MCF 10A (cell line): Measurements from ENCODE around the gene MAPK9. TPM values are rescaled to one million over a fixed set of nuclear protein-coding genes. Genes with fewer than 3 reads are reported as not detected.

Experiments used
- Bru-seq: library from RNA; stranded (reverse); fragments of 400-500 nt; gene quantifications from one replicate; lab custom pipeline; 2021; lab: Mats Ljungman, UMichigan
- BruChase-seq, 2 experiments: library from RNA; stranded (reverse); fragments of 400-500 nt; gene quantifications; one replicate each; lab custom pipeline; 2021; lab: Mats Ljungman, UMichigan
- BruUV-seq: library from RNA; stranded (reverse); fragments of 400-500 nt; replicated peaks from 2 replicates; lab custom pipeline; 2021; lab: Mats Ljungman, UMichigan
- CTCF ChIA-PET: fragments of 300-600 bp; sonication (Branson Sonifier 250); formaldehyde crosslinking; extraction: SDS; loops from one replicate; lab custom pipeline; 2021; ENCODE audit warnings: antibody characterized with exemption, inconsistent platforms; lab: Yijun Ruan, JAX
- POLR2A ChIA-PET: fragments of 300-600, 350-650 bp; sonication (Branson Sonifier 250); formaldehyde crosslinking; extraction: SDS; loops from one replicate; lab custom pipeline; 2020; ENCODE audit warnings: antibody characterized with exemption, inconsistent platforms; lab: Yijun Ruan, JAX
- DNase-seq: peaks from one replicate; pipeline ENCODE4 v3.0.0-alpha.2; 2018; ENCODE audit not compliant: unreplicated experiment
- H3K27ac Mint-ChIP-seq: one replicate; pipeline ENCODE4 v1.8.0; 2022; ENCODE audit warnings: mild to moderate bottlenecking, low read depth, mixed read lengths; ENCODE audit not compliant: unreplicated experiment
- H3K27me3 Mint-ChIP-seq: one replicate; pipeline ENCODE4 v1.8.0; 2022; ENCODE audit warnings: mixed read lengths; ENCODE audit not compliant: insufficient read depth, unreplicated experiment
- H3K36me3 Mint-ChIP-seq: one replicate; pipeline ENCODE4 v1.8.0; 2022; ENCODE audit warnings: mild to moderate bottlenecking, moderate library complexity, mixed read lengths; ENCODE audit not compliant: insufficient read depth, unreplicated experiment
- H3K4me1 Mint-ChIP-seq: one replicate; pipeline ENCODE4 v1.8.0; 2022; ENCODE audit warnings: mixed read lengths; ENCODE audit not compliant: insufficient read depth, unreplicated experiment
- H3K4me3 Mint-ChIP-seq: one replicate; pipeline ENCODE4 v1.8.0; 2022; ENCODE audit warnings: mild to moderate bottlenecking, moderate library complexity, mixed read lengths; ENCODE audit not compliant: unreplicated experiment
- H3K9me3 Mint-ChIP-seq: one replicate; pipeline ENCODE4 v1.8.0; 2022; ENCODE audit warnings: mixed read lengths; ENCODE audit not compliant: unreplicated experiment
- intact Hi-C: fragments of 100-400 bp; cut with micrococcal nuclease; formaldehyde crosslinking; loops from 2 replicates; pipeline ENCODE4 v1.14.1; 2022
- long read RNA-seq: library from polyadenylated mRNA; stranded (forward); transcript quantifications from one replicate; pipeline ENCODE4 v2.0.0, GENCODE V29; 2022
- total RNA-seq: library from RNA; stranded (reverse); gene quantifications from 2 replicates; pipeline ENCODE4 v1.2.3, GENCODE V29; 2022
- TF ChIP-seq, protein P1 (sequence below): fragments of 200-600 bp; IDR thresholded peaks from one replicate; pipeline ENCODE4 v1.8.0; 2022; ENCODE audit warnings: antibody characterized with exemption, mild to moderate bottlenecking; ENCODE audit not compliant: unreplicated experiment

Gene MAPK9
- total RNA-seq (64.0 and 70.8 TPM in 2 replicates), Bru-seq, nascent RNA (percentile 77 among the genes with signal in this experiment), BruChase-seq, experiment 1, labeled RNA remaining after a 6-hour chase (percentile 81 among the genes with signal in this experiment), BruChase-seq, experiment 2, labeled RNA remaining after a 2-hour chase (percentile 86 among the genes with signal in this experiment)
- long read RNA-seq, full-length matches to known transcripts, result 113 of 197 reads
- long read RNA-seq, partial matches to known transcripts, result 7 of 197 reads
- long read RNA-seq, other reads (novel, unspliced or antisense), result 77 of 197 reads

DNA sequence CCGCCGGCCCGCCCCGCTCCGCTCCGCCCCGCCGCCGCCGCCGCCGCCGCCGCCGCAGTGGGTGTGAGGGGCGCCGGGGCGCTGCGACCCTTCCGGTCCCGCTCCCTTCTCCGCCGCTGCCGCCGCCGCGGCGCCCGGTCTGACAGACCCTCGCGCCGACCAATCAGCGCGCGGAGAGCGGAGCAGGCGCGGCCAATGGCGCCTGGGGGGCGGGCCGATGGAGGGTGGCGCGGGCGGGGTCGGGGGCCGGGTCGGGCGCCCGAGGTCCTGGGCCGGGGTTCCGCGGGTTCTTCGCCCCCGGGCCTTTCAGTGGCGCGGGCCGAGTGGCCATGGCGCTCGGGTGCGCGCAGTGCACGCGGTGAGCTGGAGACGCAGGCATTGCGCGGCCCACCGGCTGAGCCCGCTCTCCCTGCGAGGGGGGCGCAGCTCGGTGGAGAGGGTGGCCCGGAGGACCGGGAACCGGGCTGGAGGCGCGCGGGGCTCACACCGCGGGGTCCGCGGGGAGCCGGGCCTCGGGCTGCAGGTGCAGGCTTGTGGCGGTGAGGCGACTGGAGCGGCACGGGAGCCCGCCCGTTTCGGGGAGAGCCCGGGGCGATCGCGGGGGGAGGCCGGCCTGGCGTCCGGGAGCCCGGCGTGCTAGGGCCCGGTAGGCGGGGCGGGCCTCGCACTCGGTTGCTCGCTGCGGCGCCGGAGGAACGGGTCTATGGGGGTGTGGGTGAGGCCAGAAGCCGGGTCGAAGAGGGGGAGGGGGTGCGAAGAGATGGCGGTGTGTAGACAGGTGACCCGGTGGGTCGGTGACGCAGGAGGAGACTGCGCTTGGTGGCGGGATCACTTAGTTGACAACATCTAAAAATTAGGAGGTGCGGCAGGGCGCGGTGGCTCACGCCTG, at the start of gene MAPK9:
MAPK9 (minus strand) TSS at position 141 of the 889 bp plus-strand sequence. CDS start 11,522 bp downstream, outside the sequence.
- TF ChIP-seq, protein P1, sequence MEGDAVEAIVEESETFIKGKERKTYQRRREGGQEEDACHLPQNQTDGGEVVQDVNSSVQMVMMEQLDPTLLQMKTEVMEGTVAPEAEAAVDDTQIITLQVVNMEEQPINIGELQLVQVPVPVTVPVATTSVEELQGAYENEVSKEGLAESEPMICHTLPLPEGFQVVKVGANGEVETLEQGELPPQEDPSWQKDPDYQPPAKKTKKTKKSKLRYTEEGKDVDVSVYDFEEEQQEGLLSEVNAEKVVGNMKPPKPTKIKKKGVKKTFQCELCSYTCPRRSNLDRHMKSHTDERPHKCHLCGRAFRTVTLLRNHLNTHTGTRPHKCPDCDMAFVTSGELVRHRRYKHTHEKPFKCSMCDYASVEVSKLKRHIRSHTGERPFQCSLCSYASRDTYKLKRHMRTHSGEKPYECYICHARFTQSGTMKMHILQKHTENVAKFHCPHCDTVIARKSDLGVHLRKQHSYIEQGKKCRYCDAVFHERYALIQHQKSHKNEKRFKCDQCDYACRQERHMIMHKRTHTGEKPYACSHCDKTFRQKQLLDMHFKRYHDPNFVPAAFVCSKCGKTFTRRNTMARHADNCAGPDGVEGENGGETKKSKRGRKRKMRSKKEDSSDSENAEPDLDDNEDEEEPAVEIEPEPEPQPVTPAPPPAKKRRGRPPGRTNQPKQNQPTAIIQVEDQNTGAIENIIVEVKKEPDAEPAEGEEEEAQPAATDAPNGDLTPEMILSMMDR, result no peak
- H3K9me3 Mint-ChIP-seq, result no peaks in the 10 kb centered on the region
- H3K4me3 Mint-ChIP-seq, result peak within 1 kb of the TSS; percentile 71
- no TSS peak for BruUV-seq
- POLR2A ChIA-PET, result interaction anchor here (0.6 to 5.2 kb wide), 14 partner anchors 12 to 900 kb away, joined by 3 to 37 read pairs (median 4); partner anchors contain the start of gene CNOT6
- intact Hi-C loops, result loop anchor here (2.0 kb wide), 2 partner anchors 165 to 427 kb away; no protein-coding TSS in a partner anchor
- H3K27me3 Mint-ChIP-seq, result no peaks in the 10 kb centered on the region
- H3K27ac Mint-ChIP-seq, result peak within 1 kb of the TSS; percentile 81
- H3K4me1 Mint-ChIP-seq, result peaks cover 52% of the 10 kb centered on the region
- CTCF ChIA-PET, result interaction anchor here (0.7 to 7.3 kb wide), 18 partner anchors 8 to 199 kb away, joined by 3 to 212 read pairs (median 6); no protein-coding TSS in a partner anchor
- peak; percentile 89 for DNase-seq
- peaks cover 9% of the 10 kb centered on the region for H3K36me3 Mint-ChIP-seq

DNA sequence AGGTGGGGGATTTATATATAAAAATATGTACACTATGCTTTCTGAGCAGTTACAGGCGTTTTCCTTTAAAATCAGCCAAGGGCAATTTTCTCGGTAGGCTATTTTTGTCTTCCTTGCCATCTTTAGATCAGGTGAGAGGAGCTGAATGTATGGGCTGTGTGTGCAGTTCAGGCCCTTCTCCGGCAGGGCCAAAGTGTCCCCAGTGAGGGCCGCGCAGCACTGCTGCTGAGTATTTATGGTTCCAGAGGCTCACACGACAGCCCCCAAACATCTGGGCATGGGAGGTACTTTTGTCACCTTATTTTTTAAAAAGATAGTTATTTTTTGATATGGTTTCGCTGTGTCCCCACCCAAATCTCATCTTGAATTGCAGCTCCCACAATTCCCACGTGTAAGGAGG, 49.7 kb upstream of the MAPK9 start:
- H3K27ac Mint-ChIP-seq, result no peak overlapping the region
- no TSS peak for BruUV-seq
- no peak overlapping the region for H3K4me3 Mint-ChIP-seq
- DNase-seq, result no peak
- H3K9me3 Mint-ChIP-seq, result no peaks in the 10 kb centered on the region
- ChIA-PET CTCF (interaction anchor here (1.0 to 4.5 kb wide), 4 partner anchors 13 to 130 kb away, joined by 4 to 28 read pairs (median 6); no protein-coding TSS in a partner anchor), POLR2A (no interaction called here)
- no peaks in the 10 kb centered on the region for H3K27me3 Mint-ChIP-seq
- H3K4me1 Mint-ChIP-seq, result peaks cover 8% of the 10 kb centered on the region
- H3K36me3 Mint-ChIP-seq, result peaks cover 9% of the 10 kb centered on the region
- TF ChIP-seq, protein P1, result no peak
- intact Hi-C loops, result no loop called here

DNA sequence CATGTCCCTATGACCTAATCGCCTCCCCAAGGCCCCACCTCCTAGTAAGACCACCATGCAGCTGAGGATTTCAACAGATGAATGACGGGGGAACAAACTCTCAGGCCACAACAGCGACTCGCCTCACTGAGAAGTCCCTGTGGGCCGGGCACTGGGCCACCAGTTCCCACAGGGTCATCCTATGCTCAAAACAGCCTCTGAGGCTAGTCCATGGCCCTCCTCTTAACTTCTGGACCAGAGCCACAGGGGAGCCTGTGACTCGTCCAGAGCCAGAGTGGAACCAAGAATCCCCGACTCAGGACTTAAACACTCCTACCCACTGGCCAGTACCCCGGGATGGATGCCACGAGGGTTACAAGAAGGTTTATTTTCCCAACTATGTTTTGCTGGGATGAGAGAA, 49.0 kb upstream of the MAPK9 start:
- CTCF ChIA-PET, result interaction anchor here (1.4 to 4.5 kb wide), 2 partner anchors 13 to 47 kb away, joined by 5 to 28 read pairs; no protein-coding TSS in a partner anchor
- Mint-ChIP-seq H3K9me3 (no peaks in the 10 kb centered on the region), H3K4me1 (peaks cover 8% of the 10 kb centered on the region)

More for the DNA sequence above, 49.0 kb upstream of the MAPK9 start:
- Mint-ChIP-seq H3K36me3 (peaks cover 9% of the 10 kb centered on the region), H3K27me3 (no peaks in the 10 kb centered on the region), H3K27ac (no peak overlapping the region), H3K4me3 (no peak overlapping the region)
- TF ChIP-seq, protein P1, result no peak
- no TSS peak for BruUV-seq
- peak; percentile 33 for DNase-seq
- POLR2A ChIA-PET, result no interaction called here
- intact Hi-C loops, result no loop called here
